ENCODE data around the gene ERC1.
"Not testable (repeated sequence)": the region's sequence is repeated elsewhere in the genome, so short reads cannot be mapped to it uniquely, and the experiment has no call there.

ERC1 gene

DNA sequence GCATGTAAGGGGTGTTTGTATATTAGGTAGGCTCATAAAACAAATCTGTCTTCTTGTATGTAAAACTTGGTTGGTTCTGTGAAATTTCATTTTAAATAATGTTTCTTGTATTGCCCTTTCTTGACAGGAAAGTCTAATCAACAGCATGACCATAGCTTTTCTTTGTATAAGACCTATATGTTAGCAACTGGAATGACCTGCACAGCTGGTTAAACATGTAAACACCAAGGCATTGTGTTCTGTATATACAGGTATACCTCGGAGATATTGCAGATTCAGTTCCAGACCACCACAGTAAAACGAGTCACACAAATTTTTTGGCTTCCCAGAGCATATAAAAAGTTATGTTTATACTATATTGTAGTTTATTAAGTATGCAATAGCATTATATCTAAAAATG, 183.6 kb downstream of the ERC1 start:
- in situ Hi-C loops (cut with HindIII; ENCODE audit: low sequenced_read_pairs) = no loop called here

- in situ Hi-C loops (cut with HindIII; ENCODE audit: low sequenced_read_pairs) = no loop called here
These were observed 185.2 kb downstream of the ERC1 start for GRCh38 chr12:1176191-1176590.

GRCh38 chr12:1179128-1179527, 188.1 kb downstream of the ERC1 start:
- in situ Hi-C loops (cut with HindIII; ENCODE audit: low sequenced_read_pairs) = no loop called here

DNA sequence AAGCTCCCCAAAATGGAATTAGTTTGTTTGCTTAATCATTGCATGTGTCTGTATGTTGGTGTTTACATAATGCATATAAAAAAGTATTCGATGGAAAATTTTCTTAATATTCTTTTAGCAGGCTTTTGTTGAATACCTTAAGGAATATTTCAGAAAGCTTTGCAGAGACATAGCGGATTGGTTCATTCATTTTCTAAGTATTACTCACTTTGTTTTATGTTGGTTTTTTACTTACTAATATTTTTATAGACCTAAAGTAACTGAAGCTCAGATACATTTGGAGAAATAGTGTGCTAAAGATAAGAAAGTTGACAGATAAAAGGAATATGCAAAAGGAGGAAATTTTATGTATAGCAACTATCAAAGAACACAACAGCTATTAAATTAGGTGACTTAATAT, 191.0 kb downstream of the ERC1 start:
- in situ Hi-C loops (cut with HindIII; ENCODE audit: low sequenced_read_pairs) = no loop called here

DNA sequence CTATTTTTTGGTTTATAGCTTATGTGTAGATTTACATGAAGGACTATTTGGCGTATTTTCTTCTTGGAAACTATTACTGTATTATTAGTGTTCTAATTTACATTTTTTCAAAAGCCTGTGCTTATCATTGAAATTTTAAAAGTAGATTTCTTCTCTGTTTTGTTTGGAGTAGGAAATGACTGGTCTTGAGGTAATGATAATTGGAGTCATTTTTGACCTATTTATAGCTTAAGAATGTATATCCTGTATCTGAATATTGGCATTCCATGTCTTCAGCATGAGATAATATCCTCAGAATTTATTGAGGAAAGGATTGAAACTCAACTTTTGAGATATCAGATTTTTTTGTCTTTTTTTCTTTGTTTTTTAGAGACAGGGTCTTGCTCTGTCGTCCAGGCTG, 193.4 kb downstream of the ERC1 start:
- in situ Hi-C loops (cut with HindIII; ENCODE audit: low sequenced_read_pairs) = no loop called here

GRCh38 chr12:1185460-1186182, 194.6 kb downstream of the ERC1 start:
- in situ Hi-C loops (cut with HindIII; ENCODE audit: low sequenced_read_pairs) = loop anchor here (5.0 kb wide), 1 partner anchor 33 kb away; no protein-coding TSS in a partner anchor

DNA sequence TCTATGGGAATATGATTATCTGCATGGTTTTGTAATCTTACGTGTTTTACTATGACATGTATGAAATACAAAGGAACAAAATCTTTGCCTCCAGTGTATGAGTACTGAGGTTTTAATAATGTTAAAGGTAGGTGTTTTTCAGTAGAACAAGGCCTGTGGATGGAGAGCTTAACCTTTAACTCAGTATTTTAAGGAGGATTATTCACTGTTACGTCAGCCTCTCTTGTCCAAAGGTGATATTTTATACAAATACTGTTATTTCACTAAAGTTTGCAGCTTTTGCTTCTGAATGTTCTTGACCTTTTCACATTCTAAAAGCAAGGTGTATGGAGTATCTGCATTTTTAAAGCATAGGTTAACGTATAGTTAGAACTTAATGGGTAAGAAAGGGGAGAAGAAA, 195.3 kb downstream of the ERC1 start:
- in situ Hi-C loops (cut with HindIII; ENCODE audit: low sequenced_read_pairs) = loop anchor here (5.0 kb wide), 1 partner anchor 34 kb away; no protein-coding TSS in a partner anchor

GRCh38 chr12:1188016-1188415, 197.0 kb downstream of the ERC1 start:
- in situ Hi-C loops (cut with HindIII; ENCODE audit: low sequenced_read_pairs) = loop anchor here (5.0 kb wide), 1 partner anchor 36 kb away; no protein-coding TSS in a partner anchor

DNA sequence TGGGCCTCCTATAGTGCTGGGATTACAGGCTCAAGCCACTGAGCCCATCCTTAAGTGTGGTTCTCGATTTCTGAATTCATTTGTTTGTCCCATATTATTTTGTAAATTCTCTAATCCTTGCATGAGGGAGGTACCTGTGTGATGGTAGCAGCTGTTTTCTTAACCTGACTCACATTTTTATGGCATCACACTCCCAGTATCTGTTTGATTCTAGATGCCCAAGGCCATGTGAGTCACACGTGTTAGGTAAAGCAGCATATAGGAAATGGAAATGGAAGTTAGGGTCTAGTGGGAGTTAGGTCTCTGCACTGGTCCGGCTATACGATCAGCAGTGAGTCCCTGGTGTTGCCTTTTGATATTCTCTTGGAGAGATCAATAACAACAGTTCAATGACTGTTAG, 198.1 kb downstream of the ERC1 start:
- in situ Hi-C loops (cut with HindIII; ENCODE audit: low sequenced_read_pairs) = loop anchor here (5.0 kb wide), 1 partner anchor 37 kb away; no protein-coding TSS in a partner anchor

DNA sequence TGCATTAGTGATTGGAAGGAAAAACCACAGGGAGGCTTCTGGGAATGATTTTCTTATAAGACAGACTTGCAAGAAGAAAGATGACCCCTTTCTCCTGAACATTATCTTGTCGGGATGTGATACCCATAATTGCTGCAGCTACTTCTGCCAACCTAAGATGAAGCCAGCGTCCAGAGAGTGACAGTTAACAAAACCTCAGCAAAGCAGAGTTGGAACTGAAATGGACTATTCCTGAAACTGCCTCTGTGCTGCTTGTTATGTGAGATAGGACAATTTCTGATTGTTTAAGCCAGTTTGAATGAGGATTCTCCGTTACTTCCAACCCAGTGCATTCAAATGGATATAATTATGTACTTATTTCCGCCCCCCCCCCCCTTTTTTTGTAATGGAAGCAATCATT, 204.5 kb downstream of the ERC1 start:
- in situ Hi-C loops (cut with HindIII; ENCODE audit: low sequenced_read_pairs) = no loop called here

GRCh38 chr12:1197264-1198018, 206.4 kb downstream of the ERC1 start:
- in situ Hi-C loops (cut with HindIII; ENCODE audit: low sequenced_read_pairs) = no loop called here

DNA sequence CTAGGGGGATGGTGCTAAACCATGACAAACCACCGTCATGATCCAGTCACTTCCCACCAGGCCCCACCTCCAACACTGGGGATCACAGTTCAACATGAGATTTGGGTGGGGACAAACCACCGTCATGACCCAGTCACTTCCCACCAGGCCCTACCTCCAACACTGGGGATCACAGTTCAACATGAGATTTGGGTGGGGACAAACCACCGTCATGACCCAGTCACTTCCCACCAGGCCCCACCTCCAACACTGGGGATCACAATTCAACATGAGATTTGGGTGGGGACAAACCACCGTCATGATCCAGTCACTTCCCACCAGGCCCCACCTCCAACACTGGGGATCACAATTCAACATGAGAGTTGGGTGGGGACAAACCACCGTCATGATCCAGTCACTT, 207.8 kb downstream of the ERC1 start:
- in situ Hi-C loops (cut with HindIII; ENCODE audit: low sequenced_read_pairs) = not testable (repeated sequence)

DNA sequence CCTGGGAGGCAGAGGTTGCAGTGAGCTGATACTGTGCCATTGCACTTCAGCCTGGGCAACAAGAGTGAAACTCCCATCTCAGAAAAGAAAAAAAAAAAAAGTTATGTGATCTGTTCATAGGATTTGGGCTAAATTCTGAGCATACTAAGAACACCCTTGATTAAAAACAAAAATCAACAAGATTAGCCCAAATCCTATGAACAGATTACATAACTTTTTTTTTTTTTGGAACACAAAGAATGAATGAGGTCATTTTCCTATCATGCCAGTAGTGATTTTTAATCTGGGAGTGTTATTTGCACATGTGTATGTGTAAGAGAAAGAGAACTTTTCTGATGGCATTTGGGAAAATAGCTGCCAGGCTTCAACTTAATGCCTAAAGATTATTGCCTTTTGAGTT, 208.7 kb downstream of the ERC1 start:
- in situ Hi-C loops (cut with HindIII; ENCODE audit: low sequenced_read_pairs) = no loop called here

GRCh38 chr12:1201030-1201429, 210.0 kb downstream of the ERC1 start:
- in situ Hi-C loops (cut with HindIII; ENCODE audit: low sequenced_read_pairs) = no loop called here

DNA sequence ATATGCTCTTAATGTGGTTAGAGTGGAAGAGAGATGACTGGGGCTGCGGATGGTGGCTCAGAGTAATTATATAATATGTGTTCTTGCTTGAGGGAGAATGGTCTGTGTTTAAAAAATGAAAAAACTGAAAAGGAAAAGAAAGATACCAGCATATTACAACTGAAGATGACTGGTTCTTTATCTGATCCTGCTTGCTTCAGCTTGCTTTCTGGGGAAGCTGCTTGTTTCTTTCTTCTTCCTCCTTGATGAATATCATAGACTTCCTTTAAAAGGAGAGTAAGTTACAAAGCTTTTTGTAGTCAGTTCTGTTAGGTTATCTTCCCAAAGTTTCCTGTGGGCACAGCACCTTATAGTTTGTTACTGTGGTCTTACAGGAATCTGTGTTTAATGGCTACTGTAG, 210.9 kb downstream of the ERC1 start:
- in situ Hi-C loops (cut with HindIII; ENCODE audit: low sequenced_read_pairs) = no loop called here

DNA sequence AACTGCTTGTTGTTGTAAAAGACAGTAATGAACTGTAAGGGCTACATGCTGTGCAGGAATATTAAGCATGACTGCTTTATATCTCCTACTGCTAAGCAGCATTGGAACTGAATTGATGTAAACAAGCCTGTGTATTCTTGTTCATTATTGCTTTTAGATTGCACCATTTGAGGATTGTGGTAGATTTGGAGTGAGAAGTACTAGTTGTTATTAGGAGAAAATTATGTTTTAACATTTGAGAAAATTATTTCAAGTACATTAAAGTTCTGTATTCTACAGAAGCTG, 212.7 kb downstream of the ERC1 start:
- in situ Hi-C loops (cut with HindIII; ENCODE audit: low sequenced_read_pairs) = no loop called here

DNA sequence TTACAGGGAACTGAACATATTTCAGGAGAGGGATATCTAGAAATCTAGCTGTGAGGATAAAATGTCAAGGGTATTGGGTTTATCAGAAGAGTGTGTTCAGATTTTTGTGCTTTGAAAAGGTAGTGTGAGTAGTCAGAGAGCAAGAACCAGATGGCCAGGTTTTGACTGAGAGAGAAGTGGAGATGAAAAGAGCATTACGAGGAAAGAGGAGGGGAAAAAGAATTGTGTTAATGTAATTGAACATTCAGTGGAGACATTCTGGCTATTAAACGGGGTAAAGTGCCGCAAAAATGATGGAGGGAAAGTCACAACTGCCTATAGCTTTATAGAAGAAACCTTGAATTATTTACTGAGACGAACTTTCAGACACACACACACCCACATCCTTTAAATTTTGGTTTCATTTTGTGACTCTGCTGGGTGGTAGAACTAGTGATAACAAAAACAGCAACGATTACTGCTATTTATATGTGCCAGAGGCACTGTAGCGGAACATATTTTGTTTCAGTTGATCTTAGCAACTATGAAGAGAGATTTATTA, 213.6 kb downstream of the ERC1 start:
- in situ Hi-C loops (cut with HindIII; ENCODE audit: low sequenced_read_pairs) = no loop called here

- in situ Hi-C loops (cut with HindIII; ENCODE audit: low sequenced_read_pairs) = no loop called here
These were observed 214.6 kb downstream of the ERC1 start for GRCh38 chr12:1205512-1206060.

DNA sequence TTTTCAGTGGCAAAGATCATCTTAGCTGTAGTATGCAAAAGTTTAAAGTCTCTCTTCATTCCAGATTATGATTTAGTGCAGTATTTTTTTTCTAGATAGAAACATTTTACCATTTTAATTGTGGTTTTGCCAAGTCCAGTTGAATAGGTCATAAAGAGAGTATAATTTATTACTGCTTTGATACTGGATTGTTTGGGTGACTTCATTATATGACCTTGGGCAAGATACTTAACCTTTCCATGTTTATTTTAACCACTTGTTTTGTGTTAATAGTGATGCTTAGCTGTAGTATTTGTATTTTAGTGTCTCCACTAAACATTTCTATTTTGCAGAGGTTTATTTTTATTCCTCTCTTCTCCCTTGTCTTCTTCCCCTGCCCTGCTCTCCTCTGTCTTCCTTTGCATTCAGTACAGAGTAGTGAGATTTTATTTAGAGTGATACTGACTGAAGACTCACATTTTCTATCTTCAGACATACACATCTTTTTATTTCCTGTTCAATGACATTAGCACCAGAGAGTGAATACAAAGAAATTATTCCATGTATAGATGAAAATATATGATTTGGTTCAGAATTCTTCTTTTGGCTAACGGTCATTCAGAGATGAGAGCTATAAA, 215.2 kb downstream of the ERC1 start:
- in situ Hi-C loops (cut with HindIII; ENCODE audit: low sequenced_read_pairs) = no loop called here

- in situ Hi-C loops (cut with HindIII; ENCODE audit: low sequenced_read_pairs) = no loop called here
These were observed 216.3 kb downstream of the ERC1 start for GRCh38 chr12:1207276-1207675.

- in situ Hi-C loops (cut with HindIII; ENCODE audit: low sequenced_read_pairs) = not testable (repeated sequence)
These were observed 217.7 kb downstream of the ERC1 start for GRCh38 chr12:1208719-1209118.
